Endothelial cell of umbilical vein (primary cell): ENCODE measurements around the gene NDUFA12.

Experiments used
- CTCF ChIP-seq, 2 donors: IDR thresholded peaks; 1 replicate in 1 of 2; 2 replicates in 1 of 2; pipeline ENCODE4 v1.5.1; 2011; ENCODE audit warnings: low read length in 2 of 2, mild to moderate bottlenecking in 2 of 2, moderate library complexity in 2 of 2, control low read depth in 1 of 2, inconsistent platforms in 1 of 2, low read depth in 1 of 2; ENCODE audit not compliant: insufficient read depth in 1 of 2; ENCODE audit errors: extremely low read depth in 1 of 2
- EZH2 ChIP-seq: IDR thresholded peaks from 2 replicates; pipeline ENCODE4 v1.6.1; 2012; ENCODE audit warnings: borderline replicate concordance, low read depth, mild to moderate bottlenecking, moderate library complexity, low read length, inconsistent platforms; ENCODE audit not compliant: severe bottlenecking
- FOS ChIP-seq: IDR thresholded peaks from 2 replicates; pipeline ENCODE4 v1.6.1; 2011; ENCODE audit warnings: mild to moderate bottlenecking, low read length, moderate library complexity, borderline replicate concordance; ENCODE audit not compliant: insufficient read depth
- GATA2 ChIP-seq: IDR thresholded peaks from 2 replicates; pipeline ENCODE4 v1.7.0; 2011; ENCODE audit warnings: low read depth, mild to moderate bottlenecking, moderate library complexity, mixed read lengths, low read length; ENCODE audit not compliant: insufficient read length, insufficient read depth
- JUN ChIP-seq: IDR thresholded peaks from 2 replicates; pipeline ENCODE4 v1.6.1; 2011; ENCODE audit warnings: borderline replicate concordance, low read depth; ENCODE audit not compliant: insufficient read length, insufficient read depth
- MAX ChIP-seq: IDR thresholded peaks from 2 replicates; pipeline ENCODE4 v1.6.1; 2011; ENCODE audit not compliant: insufficient read depth, insufficient read length
- MYC ChIP-seq: IDR thresholded peaks from one replicate; pipeline ENCODE4 v1.6.1; 2011; ENCODE audit warnings: mild to moderate bottlenecking, low read depth, low read length
- POLR2A ChIP-seq: IDR thresholded peaks from 2 replicates; pipeline ENCODE4 v1.6.1; 2012; ENCODE audit warnings: low read depth, mild to moderate bottlenecking, control low read depth, low read length
- POLR2AphosphoS5 ChIP-seq: IDR thresholded peaks from 2 replicates; pipeline ENCODE4 v1.6.1; 2012; ENCODE audit warnings: low read depth, mild to moderate bottlenecking, control low read depth, low read length, moderate library complexity; ENCODE audit not compliant: insufficient read depth

- TF ChIP-seq CTCF (IDR thresholded peaks at IDR 0.05; ENCODE audit: extremely low read depth in 1 of 2, insufficient read depth in 1 of 2, low read depth in 1 of 2, low read length in 2 of 2) (no peak), POLR2A (no peak), EZH2 (no peak), MYC (no peak), FOS (no peak), JUN (no peak), POLR2AphosphoS5 (no peak), MAX (no peak), GATA2 (no peak)
Measured at GRCh38 chr12:94972795-94973194, 30.7 kb downstream of the NDUFA12 start.
